HG03565 (cell line): ENCODE results near the gene SMIM9.
"Not testable (repeated sequence)": the region's sequence is repeated elsewhere in the genome, so short reads cannot be mapped to it uniquely, and the experiment has no call there.

Source experiments
- ATAC-seq: cut with Tn5 transposase; IDR thresholded peaks from one replicate; pipeline ENCODE4 v1.9.1; 2021; ENCODE audit warnings: mild to moderate bottlenecking, moderate library complexity; ENCODE audit not compliant: unreplicated experiment

Gene SMIM9

DNA sequence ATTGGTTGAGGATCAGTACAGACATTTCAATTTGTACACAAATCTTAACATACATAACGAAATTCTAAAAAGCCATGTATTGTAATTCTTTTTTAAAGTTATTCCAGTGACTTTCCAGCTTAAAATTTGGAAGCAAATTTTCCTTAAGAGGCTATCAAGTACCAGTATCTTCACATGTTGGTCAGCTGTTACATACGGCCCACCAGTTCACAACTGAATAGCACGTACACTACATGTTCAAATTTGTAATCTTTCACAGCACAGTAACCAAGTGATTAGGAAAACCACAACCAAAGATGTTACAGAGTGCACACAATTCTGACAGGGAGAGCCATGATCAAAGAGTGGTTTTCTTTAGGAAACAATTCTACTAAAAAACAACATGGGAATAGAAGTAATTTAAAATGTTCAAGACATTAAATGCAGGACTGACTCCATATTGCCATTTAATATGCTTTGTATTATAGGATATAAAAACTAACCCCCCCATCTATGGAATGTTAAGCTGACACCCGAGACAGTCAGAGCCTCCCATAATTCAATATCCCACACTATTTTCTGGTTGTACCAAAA is 18.1 kb downstream of the SMIM9 start:
- not testable (repeated sequence) for ATAC-seq

DNA sequence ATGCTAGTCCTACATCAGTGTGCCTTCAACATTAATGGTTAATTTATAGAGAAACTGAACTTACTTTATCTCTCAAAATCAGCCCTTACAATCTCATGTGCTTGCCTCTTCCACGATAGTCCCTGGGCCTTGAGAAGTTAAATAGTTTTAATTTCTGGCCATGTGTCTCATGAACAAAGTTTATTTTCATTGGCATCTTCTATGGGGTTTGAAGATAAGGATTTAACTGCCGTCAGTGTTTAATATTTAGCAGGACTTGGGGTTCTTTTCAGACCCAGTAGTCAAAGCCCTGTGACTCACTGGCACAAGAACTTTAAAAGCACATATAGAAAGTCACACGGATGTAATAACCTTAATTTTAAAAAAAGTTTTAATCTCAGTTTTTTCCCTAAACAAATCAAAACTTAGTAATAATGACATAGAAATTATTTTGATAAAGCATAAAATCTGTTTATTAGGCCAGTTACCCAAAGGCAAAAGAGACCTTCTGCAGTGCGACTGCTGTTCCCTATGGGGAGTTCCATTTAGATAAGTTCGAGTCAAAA is 19.1 kb downstream of the SMIM9 start:
- no peak for ATAC-seq

DNA sequence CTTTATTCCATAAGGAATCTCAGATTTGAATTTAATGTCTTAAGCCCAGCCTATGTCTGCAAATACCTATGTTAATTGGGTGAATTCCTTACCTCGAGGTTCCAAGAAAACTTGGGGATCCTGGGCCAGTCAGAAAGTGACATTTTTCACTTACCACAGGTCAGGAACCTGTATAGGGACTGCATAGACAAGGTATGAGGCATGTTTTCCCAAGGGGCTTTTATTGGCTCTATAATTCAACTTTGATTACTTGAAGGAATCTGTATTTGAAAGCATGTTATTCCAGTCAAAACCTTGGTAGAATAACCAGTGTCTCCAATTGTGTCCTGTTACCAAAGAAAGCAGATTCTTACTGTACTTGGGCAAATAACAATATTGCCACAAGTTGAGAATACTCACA is 20.7 kb downstream of the SMIM9 start:
- no peak for ATAC-seq

DNA sequence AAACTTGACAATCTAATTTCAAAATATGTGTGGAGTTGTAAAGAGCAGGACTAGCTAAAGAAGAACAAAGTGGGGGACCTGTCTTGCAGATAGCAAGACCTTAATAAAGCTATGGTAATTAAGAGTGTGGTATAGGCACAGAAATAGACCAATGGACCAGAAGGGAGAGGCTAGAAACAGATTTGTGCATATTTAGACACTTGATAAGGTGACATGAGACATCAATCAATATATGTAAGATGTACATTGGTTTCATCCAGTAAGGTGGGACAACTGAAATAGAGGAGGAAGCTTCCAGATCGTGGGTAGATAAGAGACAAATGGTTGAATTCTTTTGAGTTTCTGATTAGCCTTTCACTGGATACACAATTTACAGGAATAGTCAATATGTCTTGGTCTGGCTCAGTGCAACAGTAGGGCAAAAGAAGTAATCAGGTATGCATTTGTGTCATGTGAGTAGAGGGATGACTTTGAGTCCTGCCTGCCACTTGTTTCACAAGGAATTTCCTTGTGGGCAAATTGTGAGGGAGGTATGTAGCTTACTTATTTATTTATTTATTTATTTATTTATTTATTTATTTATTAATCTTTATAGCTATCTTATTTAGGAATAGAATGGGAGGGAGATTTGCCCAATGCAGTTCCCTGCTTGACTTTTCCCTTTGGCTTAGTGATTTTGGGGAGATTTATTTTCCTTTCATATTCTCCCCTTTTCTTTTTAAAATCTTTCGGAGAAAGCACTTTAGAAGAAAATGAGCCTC is 21.9 kb downstream of the SMIM9 start:
- ATAC-seq: no peak

DNA sequence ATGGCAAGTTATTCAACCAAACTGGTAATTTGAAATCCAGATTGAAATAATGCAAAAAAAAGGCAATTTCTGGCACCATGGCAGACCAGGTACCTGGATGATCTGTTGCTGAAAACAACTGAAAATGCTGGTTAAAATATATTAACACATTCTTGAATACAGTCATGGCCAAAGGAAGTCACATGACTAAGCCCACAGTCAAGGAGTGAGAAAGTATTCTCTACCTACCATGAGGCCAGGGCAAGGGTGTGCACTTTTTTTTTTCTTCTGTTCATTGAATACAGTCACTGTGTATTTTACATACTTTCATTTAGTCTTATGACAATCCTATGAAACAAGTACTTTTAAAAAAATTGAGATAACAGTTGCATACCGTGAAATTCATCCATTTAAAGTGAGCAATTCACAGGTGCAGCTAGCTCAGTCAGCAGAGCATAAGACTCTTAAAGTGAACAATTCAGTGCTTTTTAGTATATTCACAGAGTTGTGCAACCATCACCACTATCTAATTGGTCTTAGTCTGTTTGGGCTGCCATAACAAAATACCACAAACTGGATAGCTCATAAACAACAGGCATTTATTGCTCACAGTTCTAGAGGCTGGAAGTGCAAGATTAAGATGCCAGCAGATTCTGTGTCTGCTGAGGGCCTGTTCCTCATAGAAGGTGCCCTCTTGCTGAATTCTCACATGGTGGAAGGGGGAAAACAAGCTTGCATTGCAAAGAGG is 24.4 kb downstream of the SMIM9 start:
- no peak for ATAC-seq

DNA sequence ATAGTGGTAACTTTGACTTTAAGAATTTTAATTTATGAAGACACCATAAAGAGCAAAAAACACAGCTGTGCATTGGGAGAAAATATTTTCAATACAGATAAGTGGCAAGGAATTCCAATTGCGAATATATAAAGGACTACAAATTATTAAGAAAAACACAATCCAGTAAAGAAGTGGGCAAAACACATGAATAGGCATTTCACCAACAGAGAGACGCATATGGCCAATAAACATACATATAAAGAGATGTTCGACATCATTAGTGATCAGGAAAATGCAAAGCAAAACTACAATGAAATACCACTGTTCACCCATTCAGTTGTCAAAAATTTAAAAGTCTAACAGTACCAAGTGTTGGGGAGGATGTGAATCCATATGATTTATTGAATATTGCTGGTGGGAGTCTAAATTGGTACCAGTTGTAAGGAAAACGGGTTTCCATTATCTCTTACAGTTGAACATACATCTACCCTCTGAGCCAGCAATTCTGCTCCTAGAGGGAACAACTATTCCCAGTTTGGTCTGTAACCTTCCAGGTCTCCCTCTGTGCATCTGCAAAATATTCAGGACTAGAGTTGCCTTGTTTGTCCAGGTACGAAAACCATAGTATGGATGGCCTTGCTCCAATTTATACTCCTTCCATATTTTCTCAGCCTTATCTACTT is 27.5 kb downstream of the SMIM9 start:
- no peak for ATAC-seq

DNA sequence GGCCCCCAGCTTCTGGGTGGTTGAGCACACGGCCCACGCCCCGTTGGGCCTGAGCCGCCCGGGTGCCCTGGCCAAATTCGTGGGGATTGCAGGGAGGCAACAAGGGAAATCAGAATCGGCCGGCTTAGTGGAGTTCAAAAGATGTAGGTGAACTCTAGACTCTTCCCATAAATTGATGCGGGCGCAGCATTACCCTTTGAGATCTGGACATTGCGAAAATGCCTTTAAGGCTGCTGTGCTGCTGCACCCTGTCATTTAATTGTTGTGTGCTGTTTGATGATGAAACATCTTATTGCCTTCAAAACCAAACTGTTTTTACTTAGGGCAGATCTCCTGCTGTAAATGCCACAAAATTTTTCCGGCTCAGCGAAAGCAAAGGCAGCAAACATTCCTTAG is 28.8 kb downstream of the SMIM9 start:
- ATAC-seq: no peak

DNA sequence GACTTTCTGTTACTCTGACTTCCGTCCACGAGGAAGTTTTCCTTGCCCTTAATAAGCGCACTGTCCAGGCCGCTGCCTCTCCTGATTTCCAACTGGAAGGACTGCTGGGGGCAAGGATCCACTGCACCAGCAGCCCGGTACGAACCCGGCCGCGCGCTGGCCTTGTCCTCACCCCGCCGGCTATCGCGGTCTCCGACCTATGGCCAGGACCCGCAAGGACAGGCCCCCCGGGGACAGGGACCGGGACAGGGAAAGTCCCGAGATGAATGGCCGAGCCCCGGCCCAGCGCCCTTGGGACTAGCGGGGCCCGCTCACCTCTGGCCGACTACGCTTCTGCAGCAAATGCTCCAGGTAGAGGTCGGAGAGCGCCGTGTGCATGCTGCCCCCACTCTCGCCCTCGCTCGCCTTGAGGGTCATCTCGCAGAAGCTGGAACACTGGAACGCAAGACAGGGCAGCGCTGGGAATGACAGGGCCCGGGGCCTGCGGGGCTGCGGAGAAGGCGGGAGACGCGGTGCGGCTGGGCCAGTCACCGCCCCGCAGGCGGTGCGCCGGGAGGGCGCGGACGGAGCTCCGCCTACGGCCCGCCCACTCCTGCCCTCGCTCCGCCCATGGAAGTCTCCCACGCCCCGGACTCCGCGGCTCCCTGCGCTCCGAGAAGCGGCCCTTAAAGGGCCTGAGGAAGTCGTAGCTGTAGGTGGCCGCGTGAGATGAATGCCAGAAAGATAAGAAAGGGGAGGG is 29.3 kb downstream of the SMIM9 start, which contains the start of gene MPP1:
MPP1 (minus strand) TSS at position 529 of the 739 bp plus-strand sequence; CDS start at position 417, 112 bp downstream.
- ATAC-seq: peak; percentile 82

DNA sequence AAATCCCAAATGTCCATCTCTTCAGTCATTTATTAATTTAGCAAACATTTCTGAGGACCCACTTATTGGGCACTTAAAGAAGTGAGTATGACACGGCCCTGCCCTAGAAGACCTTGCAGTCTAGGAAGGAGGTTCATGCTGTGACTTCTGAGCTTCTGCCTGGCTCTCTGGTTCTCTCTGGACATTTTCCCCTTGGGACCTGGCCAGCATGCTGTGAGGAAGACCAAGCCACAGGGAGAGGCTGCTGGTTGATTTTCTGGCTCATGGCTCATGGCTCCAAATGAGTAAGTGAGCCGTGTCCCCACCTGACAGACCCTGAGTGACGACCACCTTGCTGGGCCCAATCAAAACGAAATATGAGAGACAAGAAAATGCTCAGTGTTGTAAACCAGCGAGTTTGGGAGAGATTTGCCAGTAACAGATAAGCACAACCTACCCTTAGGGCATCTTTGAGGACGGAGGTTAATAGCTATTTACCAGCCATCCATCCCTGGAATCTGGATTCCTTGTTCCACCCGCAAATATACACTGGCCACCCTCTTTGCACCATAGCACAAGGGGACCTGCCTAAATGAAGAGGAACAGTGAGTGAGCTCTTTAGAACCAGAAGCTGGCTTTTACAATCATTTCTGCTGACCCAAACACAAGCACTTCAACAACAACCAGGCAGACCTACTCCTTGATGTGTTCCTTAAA is 30.1 kb downstream of the SMIM9 start:
- no peak for ATAC-seq

DNA sequence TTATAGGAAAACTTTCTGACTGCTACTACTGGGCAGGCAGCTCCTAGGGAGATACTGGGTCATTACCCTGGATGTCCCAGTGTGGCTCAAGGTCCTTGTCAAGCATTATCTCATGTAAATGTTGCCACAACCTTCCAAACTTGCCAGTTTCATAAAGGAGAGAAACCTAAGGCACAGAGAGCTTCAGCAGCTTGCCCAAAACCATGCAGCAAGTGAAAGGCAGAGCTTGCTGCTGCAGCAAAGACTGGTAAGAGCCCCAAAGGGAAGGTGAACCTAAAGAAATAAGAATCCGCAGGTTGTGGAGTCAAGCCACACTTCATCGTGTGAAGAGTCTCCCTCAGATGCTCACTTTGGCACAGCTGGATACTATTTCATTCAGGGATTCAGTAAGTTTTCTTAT is 31.5 kb downstream of the SMIM9 start:
- ATAC-seq: no peak

DNA sequence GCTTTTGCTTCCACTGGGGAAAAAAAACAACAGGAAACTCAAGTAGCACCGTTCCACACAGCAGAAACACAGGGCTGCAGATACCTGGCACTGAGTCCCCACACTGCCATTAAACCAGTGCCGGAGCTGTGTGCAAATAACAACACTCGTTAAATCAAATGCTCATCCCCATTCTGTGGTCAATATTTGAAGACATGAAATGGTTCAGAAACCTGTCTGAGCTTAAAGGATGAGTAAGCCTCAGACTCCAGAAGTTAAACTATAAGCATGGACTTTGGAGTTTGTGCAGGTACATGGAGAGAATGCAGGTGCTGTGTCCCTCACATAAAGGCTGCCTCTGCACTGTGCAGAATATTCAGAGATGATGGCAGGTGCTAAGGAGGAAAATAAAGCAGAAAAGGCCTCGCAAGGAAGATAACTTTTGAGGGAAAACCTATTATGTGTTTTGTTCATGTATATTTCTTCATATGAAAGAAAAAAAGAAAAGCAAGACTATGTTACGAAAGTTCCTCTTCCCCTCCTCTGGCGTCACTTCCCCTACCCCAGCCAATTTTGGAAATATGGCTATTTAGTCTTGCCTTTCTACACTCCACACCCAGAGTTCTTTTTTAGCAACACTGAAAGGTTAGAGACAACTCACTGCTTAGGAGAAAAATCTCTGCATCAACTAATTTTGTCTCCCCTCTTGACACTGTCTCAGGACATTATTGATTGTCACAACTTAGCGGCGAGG is 33.8 kb downstream of the SMIM9 start:
- no peak for ATAC-seq

DNA sequence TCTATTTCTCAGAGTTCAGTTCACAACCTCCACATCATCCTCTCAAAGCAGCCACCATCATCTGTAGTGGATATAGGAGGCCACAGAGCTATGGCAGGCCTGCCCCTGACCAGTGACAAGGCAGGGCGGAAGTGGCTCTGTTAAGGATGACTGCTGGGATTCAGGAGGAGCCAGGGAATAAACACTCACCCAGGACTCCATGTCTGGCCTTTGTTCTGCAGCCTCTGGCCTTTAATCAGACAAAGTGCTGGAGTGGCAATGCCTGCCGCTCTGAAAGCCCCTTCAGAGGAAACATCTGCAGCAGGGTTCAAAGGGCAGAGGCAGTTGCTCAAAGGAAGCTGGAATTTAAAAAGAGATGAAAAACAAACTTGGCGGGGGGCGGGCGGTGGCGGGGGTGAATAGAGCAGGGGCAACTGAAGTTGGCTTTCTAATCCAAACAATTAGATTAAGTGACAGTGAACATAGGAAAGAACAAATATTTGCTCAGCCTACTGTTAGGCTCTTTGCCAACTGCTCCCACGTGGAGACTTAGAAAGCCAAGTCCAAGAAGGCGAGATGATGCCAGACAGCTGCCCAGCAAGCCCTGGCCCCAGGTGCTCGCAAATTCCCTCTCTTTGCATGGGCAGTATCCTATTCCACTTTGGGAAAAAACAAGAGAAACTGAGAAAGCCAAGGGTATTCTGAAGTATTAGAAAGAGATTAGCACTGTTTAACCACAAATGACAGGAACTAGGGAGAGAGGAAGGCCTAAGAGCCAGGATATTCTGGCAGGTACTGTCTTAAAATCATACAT is 34.7 kb downstream of the SMIM9 start:
- no peak for ATAC-seq

DNA sequence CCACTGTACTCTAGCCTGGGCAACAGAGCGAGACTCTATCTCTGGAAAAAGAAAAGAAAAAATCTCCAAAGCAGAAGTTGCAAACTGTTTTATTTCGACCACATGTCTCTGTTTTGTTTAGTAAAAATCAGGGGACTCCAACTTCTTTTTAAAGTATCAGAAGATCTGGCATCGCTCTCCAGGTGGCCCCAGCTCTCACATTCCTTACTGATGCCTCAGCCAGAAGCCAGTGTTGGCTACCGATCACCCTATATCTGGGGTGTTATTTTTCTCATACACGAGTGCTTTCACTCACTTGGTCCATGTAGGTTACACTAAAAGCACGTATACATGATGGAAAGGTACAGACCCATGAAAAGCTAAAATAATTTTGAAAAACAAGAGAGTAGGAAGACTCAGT is 37.5 kb downstream of the SMIM9 start:
- ATAC-seq: no peak

DNA sequence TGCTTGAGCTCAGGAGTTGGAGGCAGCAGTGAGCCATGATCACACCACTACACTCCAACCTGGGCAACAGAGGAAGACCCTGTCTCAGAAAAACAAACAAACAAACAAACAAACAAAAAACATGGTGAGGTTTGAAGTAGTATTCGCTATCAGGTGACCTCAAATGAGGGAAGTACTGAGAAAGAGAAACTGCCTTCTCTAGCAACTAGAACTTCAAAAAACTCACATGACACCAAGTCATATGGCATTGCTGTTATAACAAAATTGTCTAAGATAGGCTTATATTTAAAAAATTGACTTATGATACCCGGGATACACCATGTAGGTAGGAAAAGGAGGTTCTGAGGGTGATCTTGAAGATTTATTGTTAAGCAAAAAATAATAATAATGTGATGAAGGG is 39.4 kb downstream of the SMIM9 start:
- ATAC-seq: no peak

DNA sequence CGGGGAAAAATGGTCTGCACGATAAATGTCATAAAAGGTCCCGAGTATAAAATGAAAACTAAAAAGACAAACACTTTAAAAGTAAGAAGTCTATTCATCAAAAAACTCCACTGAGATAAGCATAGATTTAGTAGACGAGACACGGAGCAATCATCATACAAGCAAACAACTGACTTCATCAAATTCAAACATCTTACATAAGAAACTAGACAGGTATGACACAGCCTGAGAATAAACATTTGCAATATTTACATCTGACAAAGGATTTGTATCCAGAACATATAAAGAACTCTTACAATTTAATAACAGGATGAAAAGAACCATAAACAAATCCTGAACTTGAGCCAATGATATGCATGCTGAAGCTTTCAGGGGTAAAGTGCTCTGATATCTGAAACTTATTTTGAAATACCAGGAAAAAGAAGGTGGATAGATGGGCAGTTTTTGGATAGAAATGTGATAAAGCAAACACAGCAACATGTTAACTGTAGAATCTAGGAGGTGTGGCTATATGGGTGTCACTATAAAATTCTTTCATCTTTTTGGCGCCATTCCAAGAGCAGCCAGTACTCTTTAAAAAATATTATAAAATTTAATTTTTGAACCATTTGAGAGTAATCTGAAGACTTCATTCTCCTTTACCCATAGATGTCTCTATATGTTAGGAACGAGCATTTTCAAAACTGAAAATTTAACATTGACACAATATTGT is 41.2 kb downstream of the SMIM9 start:
- no peak for ATAC-seq

DNA sequence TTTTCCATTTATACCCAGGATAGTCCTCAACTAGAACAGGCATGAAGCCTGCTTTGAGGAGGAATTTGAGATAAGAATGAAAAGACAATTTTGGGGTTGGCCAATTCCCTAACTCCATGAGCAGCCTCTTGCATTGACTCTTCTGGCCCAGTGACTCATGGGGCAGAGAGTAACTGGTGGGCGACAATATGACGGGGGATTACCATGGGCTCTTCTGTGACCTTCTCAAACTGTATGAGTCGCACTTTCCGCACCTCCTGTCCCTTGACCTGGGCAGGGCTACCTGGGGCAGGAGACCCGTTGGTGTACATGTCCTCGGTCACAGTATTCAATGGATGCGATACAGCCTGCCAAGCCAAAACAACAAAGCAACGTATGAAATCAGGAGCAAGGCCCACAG is 42.5 kb downstream of the SMIM9 start:
- no peak for ATAC-seq

DNA sequence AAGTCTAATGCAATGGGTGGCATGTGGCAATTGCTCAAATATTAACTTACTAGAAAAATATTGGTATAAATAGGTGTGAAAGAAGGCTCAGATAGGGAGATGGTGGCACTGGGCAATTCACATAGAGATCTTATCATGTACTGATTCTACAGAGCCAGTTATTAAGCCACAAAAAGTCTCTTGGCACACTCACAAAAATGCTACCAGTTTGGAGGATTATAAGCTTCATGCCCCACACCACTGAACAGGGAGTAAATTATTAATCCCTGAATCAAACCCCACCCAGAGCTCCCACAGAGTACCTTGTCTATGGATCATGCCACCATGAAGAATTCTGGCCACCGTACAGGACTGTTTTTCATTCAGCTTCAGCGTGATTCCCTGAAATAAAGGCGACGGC is 43.0 kb downstream of the SMIM9 start:
- ATAC-seq: no peak

DNA sequence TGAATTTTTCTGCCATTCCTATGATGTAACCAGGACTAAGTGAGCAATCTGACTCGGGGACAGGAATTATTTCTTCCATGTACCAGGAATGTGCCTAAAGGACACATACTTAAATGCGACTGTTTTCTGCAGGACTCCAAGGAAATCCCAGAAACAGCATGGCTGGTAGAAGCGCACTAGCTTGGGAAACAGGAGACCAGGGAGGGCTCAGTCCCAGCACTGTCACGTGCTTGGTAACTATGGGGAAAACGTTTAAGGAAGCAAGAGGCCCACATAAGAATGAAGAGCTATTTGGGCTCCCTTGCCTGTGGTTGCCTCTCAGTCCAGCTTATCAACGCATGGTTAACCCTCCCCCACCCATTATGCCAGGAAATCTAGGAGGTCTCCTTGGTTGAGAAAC is 48.7 kb downstream of the SMIM9 start:
- ATAC-seq: no peak
